Body of pancreas (tissue), 4 donors: Measurements from ENCODE around the gene UCP2.

Experiments
- POLR2A ChIP-seq, 3 donors: fragments of 450-650 bp; IDR thresholded peaks; one replicate each; pipeline ENCODE4 v1.6.1; 2016; ENCODE audit warnings: antibody characterized with exemption in 3 of 3, mild to moderate bottlenecking in 2 of 3
- TF ChIP-seq, protein P1 (sequence below), 7 experiments: fragments of 450-650 bp in 4 of 7; fragments of 200-600 bp in 3 of 7; sonication (generic) in 3 of 7; IDR thresholded peaks; one replicate each; pipeline ENCODE4 v1.5.1; 2016 to 2019; ENCODE audit warnings: antibody characterized with exemption in 7 of 7

DNA sequence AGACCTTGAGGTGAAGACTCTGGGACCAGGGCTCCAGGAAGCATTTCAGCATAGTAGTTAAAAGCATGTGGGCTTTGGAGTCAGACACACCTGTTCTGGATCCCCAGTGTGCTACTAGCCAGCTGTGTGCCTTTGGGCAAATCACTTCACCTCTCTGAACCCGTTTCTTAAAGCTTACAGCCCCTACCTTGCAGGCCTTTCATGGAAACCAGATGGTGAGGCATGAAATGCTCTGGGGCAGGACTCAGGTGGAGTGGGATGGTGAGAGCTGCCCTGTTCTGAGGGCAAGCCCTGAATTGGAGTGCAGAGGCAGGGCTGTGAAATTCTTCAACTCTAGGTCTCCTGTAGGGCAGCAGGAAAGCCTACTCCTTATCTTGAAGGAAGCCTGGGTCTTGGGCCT is 10.5 kb downstream of the UCP2 start:
- TF ChIP-seq, protein P1, sequence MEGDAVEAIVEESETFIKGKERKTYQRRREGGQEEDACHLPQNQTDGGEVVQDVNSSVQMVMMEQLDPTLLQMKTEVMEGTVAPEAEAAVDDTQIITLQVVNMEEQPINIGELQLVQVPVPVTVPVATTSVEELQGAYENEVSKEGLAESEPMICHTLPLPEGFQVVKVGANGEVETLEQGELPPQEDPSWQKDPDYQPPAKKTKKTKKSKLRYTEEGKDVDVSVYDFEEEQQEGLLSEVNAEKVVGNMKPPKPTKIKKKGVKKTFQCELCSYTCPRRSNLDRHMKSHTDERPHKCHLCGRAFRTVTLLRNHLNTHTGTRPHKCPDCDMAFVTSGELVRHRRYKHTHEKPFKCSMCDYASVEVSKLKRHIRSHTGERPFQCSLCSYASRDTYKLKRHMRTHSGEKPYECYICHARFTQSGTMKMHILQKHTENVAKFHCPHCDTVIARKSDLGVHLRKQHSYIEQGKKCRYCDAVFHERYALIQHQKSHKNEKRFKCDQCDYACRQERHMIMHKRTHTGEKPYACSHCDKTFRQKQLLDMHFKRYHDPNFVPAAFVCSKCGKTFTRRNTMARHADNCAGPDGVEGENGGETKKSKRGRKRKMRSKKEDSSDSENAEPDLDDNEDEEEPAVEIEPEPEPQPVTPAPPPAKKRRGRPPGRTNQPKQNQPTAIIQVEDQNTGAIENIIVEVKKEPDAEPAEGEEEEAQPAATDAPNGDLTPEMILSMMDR (IDR thresholded peaks at IDR 0.05), result no peak
- no peak for TF ChIP-seq POLR2A (IDR thresholded peaks at IDR 0.05)
